Esophagus squamous epithelium (tissue), 5 donors: ENCODE data around the gene TNFAIP3. TPM values are rescaled to one million over a fixed set of nuclear protein-coding genes. Genes with fewer than 3 reads are reported as not detected.

Experiments
- DNase-seq: peaks from one replicate; lab custom pipeline; 2025; lab: John Stamatoyannopoulos, UW
- H3K27ac ChIP-seq, 4 donors: fragments of 200-600 bp; sonication (generic); one replicate each; pipeline ENCODE4 v1.5.1; 2016 to 2019; ENCODE audit warnings: mild to moderate bottlenecking in 1 of 4
- H3K27me3 ChIP-seq, 4 donors: fragments of 200-600 bp; sonication (generic); 1 replicate in 3 of 4; 2 replicates in 1 of 4; pipeline versions ENCODE4 v1.5.1 to v1.6.0; 2017 to 2021; ENCODE audit warnings: antibody characterized with exemption in 1 of 4
- H3K36me3 ChIP-seq, 3 donors: fragments of 200-600 bp; sonication (generic); one replicate each; pipeline ENCODE4 v1.5.1; 2016 to 2019
- H3K4me1 ChIP-seq, 3 donors: fragments of 200-600 bp; sonication (generic); one replicate each; pipeline ENCODE4 v1.5.1; 2017 to 2019
- H3K4me3 ChIP-seq, 4 donors: fragments of 200-600 bp; sonication (generic); 1 replicate in 3 of 4; 2 replicates in 1 of 4; pipeline ENCODE4 v1.5.1; 2016 to 2019; ENCODE audit warnings: mild to moderate bottlenecking in 2 of 4, moderate library complexity in 1 of 4
- H3K9me3 ChIP-seq, 3 donors: fragments of 200-600 bp; sonication (generic); one replicate each; pipeline ENCODE4 v1.5.1; 2016 to 2019
- CTCF ChIP-seq, 6 experiments: fragments of 450-650 bp in 4 of 6; fragments of 200-600 bp in 2 of 6; sonication (generic) in 2 of 6; IDR thresholded peaks; one replicate each; pipeline ENCODE4 v1.5.1; 2016 to 2019; ENCODE audit warnings: antibody characterized with exemption in 6 of 6, mild to moderate bottlenecking in 4 of 6, moderate library complexity in 4 of 6
- POLR2A ChIP-seq, 4 donors: fragments of 450-650 bp; IDR thresholded peaks; one replicate each; pipeline ENCODE4 v1.6.1; 2017; ENCODE audit warnings: antibody characterized with exemption in 4 of 4, mild to moderate bottlenecking in 4 of 4, moderate library complexity in 3 of 4
- WGBS, 2 donors: methylation state at CpG; one replicate each; pipeline ENCODE4 v1.1.5; 2018; 5-methylcytosine and 5-hydroxymethylcytosine counted together
- intact Hi-C: fragments of 100-400 bp; cut with DNase I; formaldehyde crosslinking; loops from one replicate; pipeline ENCODE4 v1.15.0; 2022
- total RNA-seq, 4 donors: library from RNA; depleted of rRNA; stranded (reverse); fragments of >200 nt; gene quantifications; one replicate each; pipeline ENCODE4 v1.1.0, GENCODE V29; 2016
- donor health status: DM: yes; HTN: yes; CAD: no.

TNFAIP3 gene
- total RNA-seq, 4 donors from 2014 or later = 4.2 to 21.7 (median 7.7) TPM

DNA sequence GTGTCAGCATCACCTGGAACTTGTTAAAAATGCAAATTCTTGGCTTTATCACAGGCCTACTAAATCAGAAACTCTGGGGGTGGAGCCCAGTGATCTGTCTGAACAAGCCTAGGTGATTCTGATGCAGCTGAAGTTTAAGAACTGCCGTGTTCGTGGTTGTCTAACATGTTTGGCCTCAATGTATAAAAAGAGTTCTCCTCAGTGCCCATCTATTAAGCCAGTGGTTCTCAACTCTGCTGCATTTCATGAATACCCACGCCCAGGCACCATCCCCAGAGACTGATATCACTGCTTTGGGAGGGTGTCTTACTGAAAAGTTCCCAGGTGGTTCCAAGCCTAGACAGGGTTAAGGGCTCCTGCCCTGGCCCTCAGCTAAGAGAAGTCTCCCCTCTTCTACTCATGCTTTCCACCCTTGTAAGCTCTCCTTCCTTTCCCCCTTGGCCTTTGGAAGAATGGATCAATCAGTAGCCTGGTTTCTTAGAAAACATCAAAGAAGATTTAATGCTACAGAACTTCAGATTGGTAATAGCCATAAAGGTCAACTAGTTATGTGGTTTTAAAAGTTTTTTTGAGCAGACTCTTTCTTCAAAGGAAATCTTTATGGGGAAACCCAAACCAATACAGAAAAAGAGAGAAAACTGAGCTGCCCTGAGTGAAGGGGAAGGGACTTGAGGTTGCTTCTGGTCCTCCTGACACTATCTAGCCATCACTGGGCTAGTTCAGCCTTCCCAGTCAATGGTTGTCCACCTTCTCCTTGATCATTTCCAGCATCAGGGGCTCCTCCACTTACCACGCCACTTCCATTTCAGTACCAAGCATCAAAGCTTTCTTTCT, 38.9 kb upstream of the TNFAIP3 start:
- no peak for TF ChIP-seq POLR2A (IDR thresholded peaks at IDR 0.05)
- TF ChIP-seq CTCF (IDR thresholded peaks at IDR 0.05) = no peak
- peak overlapping the region; percentile 41 to 87 (median 70) for H3K27ac ChIP-seq
- no peaks in the 10 kb centered on the region for H3K27me3 ChIP-seq
- intact Hi-C loops = no loop called here
- H3K4me1 ChIP-seq = peaks cover 0 to 64% (median 28%) of the 10 kb centered on the region in 3 donors
- WGBS, 2 donors = 46 to 74% methylated on average over 3 to 4 of the region's 4 CpGs
- no peaks in the 10 kb centered on the region for H3K9me3 ChIP-seq
- H3K36me3 ChIP-seq = no peaks in the 10 kb centered on the region
- H3K4me3 ChIP-seq = no peak overlapping the region
- DNase-seq = no peak

DNA sequence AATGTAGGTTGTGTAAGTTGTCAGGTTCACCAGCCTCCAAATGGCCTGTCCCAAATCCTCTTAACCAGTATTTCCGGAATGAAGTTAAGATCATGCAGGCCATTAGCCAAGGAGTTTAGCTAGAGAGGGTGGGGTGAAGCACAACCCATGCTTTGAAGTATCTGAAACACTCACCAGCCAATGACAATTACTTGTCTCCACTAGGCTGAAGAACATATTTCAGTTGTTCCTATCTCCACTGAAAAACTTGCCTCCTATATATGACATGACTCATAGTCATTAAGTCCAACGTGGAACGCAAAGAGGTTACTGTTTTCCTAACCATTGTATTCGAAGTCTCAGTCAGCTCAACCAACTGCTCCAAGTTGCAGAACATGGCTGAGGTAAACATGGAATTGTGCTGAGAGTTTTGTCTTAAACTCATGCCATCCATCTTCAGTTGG, 37.4 kb upstream of the TNFAIP3 start:
- Histone ChIP-seq H3K27me3 (no peaks in the 10 kb centered on the region), H3K4me1 (peaks cover 0 to 49% (median 21%) of the 10 kb centered on the region in 3 donors), H3K4me3 (no peak overlapping the region), H3K27ac (peak overlapping the region; percentile 54 to 87 (median 70)), H3K36me3 (no peaks in the 10 kb centered on the region), H3K9me3 (no peaks in the 10 kb centered on the region)
- 22 to 48% methylated on average over 4 of the region's 4 CpGs for WGBS, 2 donors
- DNase-seq = no peak
- intact Hi-C loops = no loop called here
- TF ChIP-seq CTCF (IDR thresholded peaks at IDR 0.05) (peak in 1 of 6 experiments; percentile 22), POLR2A (IDR thresholded peaks at IDR 0.05) (no peak)

DNA sequence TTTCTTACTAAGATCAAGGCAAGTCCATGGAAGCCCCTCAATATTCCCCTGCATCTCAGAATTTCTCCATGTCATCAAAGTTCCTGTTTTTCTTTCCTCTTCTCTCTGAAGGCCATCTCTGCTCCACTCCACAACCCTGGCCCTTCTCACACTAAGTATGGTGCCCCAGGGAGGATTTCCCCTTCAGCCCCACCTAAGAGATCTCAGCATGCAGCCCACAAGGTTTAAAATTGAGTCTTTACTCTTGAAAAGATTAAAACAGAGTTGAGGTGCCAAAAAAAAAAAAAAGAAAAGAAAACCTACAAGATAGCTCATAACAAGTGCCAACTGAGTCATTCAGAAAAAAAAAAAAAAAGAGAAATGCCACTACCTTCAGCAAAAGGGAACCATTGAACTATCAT, 36.5 kb upstream of the TNFAIP3 start:
- intact Hi-C loops = no loop called here
- H3K4me1 ChIP-seq = peaks cover 0 to 43% (median 21%) of the 10 kb centered on the region in 3 donors
- TF ChIP-seq CTCF (IDR thresholded peaks at IDR 0.05) (no peak), POLR2A (IDR thresholded peaks at IDR 0.05) (no peak)
- H3K9me3 ChIP-seq = no peaks in the 10 kb centered on the region
- H3K27me3 ChIP-seq = no peaks in the 10 kb centered on the region
- H3K4me3 ChIP-seq = no peak overlapping the region
- H3K27ac ChIP-seq = peak overlapping the region in 3 of 4 donors; percentile 14 to 87 (median 64)
- H3K36me3 ChIP-seq = no peaks in the 10 kb centered on the region
- no peak for DNase-seq

DNA sequence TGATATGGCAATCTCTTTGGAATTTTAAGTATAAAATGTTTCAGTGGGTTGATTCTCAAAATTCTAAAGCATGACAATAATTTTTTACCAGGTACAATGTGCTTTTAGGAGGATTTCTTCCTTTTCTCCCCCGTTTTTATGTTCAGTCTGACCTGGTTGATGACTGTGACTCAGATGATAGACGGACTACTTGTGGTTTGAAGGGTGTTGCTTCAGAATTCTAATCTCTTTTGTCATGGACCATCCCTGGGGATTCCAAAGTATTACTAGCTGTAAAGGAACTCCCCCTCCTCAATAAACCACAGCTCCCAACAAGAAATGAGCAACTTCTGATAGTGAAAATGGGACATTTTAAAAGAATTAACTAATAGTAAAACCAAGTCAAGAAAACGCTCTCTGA, 34.9 kb upstream of the TNFAIP3 start:
- no peak for TF ChIP-seq POLR2A (IDR thresholded peaks at IDR 0.05)
- no peak for TF ChIP-seq CTCF (IDR thresholded peaks at IDR 0.05)
- Histone ChIP-seq H3K27ac (no peak overlapping the region), H3K36me3 (no peaks in the 10 kb centered on the region), H3K27me3 (no peaks in the 10 kb centered on the region), H3K4me3 (no peak overlapping the region), H3K9me3 (no peaks in the 10 kb centered on the region), H3K4me1 (peaks cover 0 to 41% (median 21%) of the 10 kb centered on the region in 3 donors)
- WGBS, 2 donors = 43 to 71% methylated on average over 3 of the region's 3 CpGs
- intact Hi-C loops = no loop called here
- DNase-seq = no peak

- WGBS, 2 donors = 92 to 97% methylated on average over 2 to 3 of the region's 3 CpGs
- DNase-seq = no peak
- H3K36me3 ChIP-seq = no peaks in the 10 kb centered on the region
- H3K27ac ChIP-seq = no peak overlapping the region
- intact Hi-C loops = no loop called here
- no peak overlapping the region for H3K4me3 ChIP-seq
- peaks cover 0 to 17% (median 6%) of the 10 kb centered on the region in 3 donors for H3K4me1 ChIP-seq
- no peaks in the 10 kb centered on the region for H3K27me3 ChIP-seq
- TF ChIP-seq CTCF (IDR thresholded peaks at IDR 0.05) (no peak), POLR2A (IDR thresholded peaks at IDR 0.05) (no peak)
- H3K9me3 ChIP-seq = no peaks in the 10 kb centered on the region
Observed at GRCh38 chr6:137834508-137834907, 32.6 kb upstream of the TNFAIP3 start.
